ENCODE data around the gene ARHGEF12.

The ARHGEF12 gene

GRCh38 chr11:120513436-120514315 is 177.5 kb downstream of the ARHGEF12 start:
- Histone ChIP-seq H3K4me1 (ENCODE audit: control insufficient read depth, insufficient read depth, low read length) (peaks cover 4% of the 10 kb centered on the region), H3K9ac (ENCODE audit: low read length) (no peak overlapping the region)

GRCh38 chr11:120514541-120515121 is 178.4 kb downstream of the ARHGEF12 start:
- H3K27me3 ChIP-seq (ENCODE audit: control insufficient read depth, insufficient read depth, low read length) = peaks cover 44% of the 10 kb centered on the region

More at GRCh38 chr11:120513436-120514315, 177.5 kb downstream of the ARHGEF12 start:
- peaks cover 44% of the 10 kb centered on the region for H3K27me3 ChIP-seq (ENCODE audit: control insufficient read depth, insufficient read depth, low read length)
- no peak overlapping the region for H3K4me3 ChIP-seq (ENCODE audit: low read length)
- H3K9me3 ChIP-seq (ENCODE audit: control insufficient read depth, low read length) = no peaks in the 10 kb centered on the region
- H3K36me3 ChIP-seq (ENCODE audit: control insufficient read depth, insufficient read depth, low read length) = no peaks in the 10 kb centered on the region

GRCh38 chr11:120515186-120515723 is 179.0 kb downstream of the ARHGEF12 start:
- no peak overlapping the region for H3K4me3 ChIP-seq (ENCODE audit: low read length)
- H3K36me3 ChIP-seq (ENCODE audit: control insufficient read depth, insufficient read depth, low read length) = no peaks in the 10 kb centered on the region
- H3K27me3 ChIP-seq (ENCODE audit: control insufficient read depth, insufficient read depth, low read length) = peaks cover 44% of the 10 kb centered on the region
- H3K9ac ChIP-seq (ENCODE audit: low read length) = no peak overlapping the region
- peaks cover 4% of the 10 kb centered on the region for H3K4me1 ChIP-seq (ENCODE audit: control insufficient read depth, insufficient read depth, low read length)
- H3K9me3 ChIP-seq (ENCODE audit: control insufficient read depth, low read length) = no peaks in the 10 kb centered on the region

More at GRCh38 chr11:120514541-120515121, 178.4 kb downstream of the ARHGEF12 start:
- no peaks in the 10 kb centered on the region for H3K9me3 ChIP-seq (ENCODE audit: control insufficient read depth, low read length)
- H3K36me3 ChIP-seq (ENCODE audit: control insufficient read depth, insufficient read depth, low read length) = no peaks in the 10 kb centered on the region
- H3K9ac ChIP-seq (ENCODE audit: low read length) = no peak overlapping the region
- peaks cover 4% of the 10 kb centered on the region for H3K4me1 ChIP-seq (ENCODE audit: control insufficient read depth, insufficient read depth, low read length)
- H3K4me3 ChIP-seq (ENCODE audit: low read length) = no peak overlapping the region

GRCh38 chr11:120516461-120517389 is 180.5 kb downstream of the ARHGEF12 start:
- Histone ChIP-seq H3K9ac (ENCODE audit: low read length) (no peak overlapping the region), H3K4me3 (ENCODE audit: low read length) (no peak overlapping the region), H3K9me3 (ENCODE audit: control insufficient read depth, low read length) (no peaks in the 10 kb centered on the region), H3K4me1 (ENCODE audit: control insufficient read depth, insufficient read depth, low read length) (peaks cover 4% of the 10 kb centered on the region), H3K27me3 (ENCODE audit: control insufficient read depth, insufficient read depth, low read length) (peaks cover 36% of the 10 kb centered on the region), H3K36me3 (ENCODE audit: control insufficient read depth, insufficient read depth, low read length) (no peaks in the 10 kb centered on the region)

- H3K9ac ChIP-seq (ENCODE audit: low read length) = no peak overlapping the region
- H3K4me1 ChIP-seq (ENCODE audit: control insufficient read depth, insufficient read depth, low read length) = peaks cover 4% of the 10 kb centered on the region
- H3K36me3 ChIP-seq (ENCODE audit: control insufficient read depth, insufficient read depth, low read length) = no peaks in the 10 kb centered on the region
- H3K9me3 ChIP-seq (ENCODE audit: control insufficient read depth, low read length) = no peaks in the 10 kb centered on the region
- H3K27me3 ChIP-seq (ENCODE audit: control insufficient read depth, insufficient read depth, low read length) = peaks cover 33% of the 10 kb centered on the region
- H3K4me3 ChIP-seq (ENCODE audit: low read length) = no peak overlapping the region
Measured at GRCh38 chr11:120517390-120517761, 181.2 kb downstream of the ARHGEF12 start.

- Histone ChIP-seq H3K27me3 (ENCODE audit: control insufficient read depth, insufficient read depth, low read length) (peaks cover 34% of the 10 kb centered on the region), H3K4me3 (ENCODE audit: low read length) (no peak overlapping the region), H3K36me3 (ENCODE audit: control insufficient read depth, insufficient read depth, low read length) (no peaks in the 10 kb centered on the region), H3K4me1 (ENCODE audit: control insufficient read depth, insufficient read depth, low read length) (peaks cover 4% of the 10 kb centered on the region), H3K9me3 (ENCODE audit: control insufficient read depth, low read length) (no peaks in the 10 kb centered on the region), H3K9ac (ENCODE audit: low read length) (no peak overlapping the region)
Measured at GRCh38 chr11:120517801-120518291, 181.6 kb downstream of the ARHGEF12 start.

DNA sequence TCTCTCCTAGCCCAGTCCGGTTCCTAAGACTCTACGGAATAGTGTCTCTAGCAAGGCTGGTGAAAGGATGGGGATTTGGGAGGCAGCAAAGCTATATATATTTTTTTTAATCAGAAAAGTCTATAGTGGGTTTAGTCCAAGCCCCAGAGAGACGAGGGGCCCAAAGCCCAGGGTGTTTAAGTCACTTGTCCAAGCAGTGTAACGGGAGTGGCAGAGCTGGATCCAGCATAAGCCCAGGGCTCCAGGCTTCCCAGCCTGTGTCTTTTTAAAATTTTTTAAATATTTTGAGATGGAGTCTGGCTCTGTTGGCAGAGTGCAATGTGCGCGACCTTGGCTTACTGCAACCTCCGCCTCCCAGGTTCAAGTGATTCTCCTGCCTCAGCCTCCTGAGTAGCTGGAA is 182.1 kb downstream of the ARHGEF12 start:
- Histone ChIP-seq H3K9ac (ENCODE audit: low read length) (no peak overlapping the region), H3K9me3 (ENCODE audit: control insufficient read depth, low read length) (no peaks in the 10 kb centered on the region), H3K4me3 (ENCODE audit: low read length) (no peak overlapping the region), H3K36me3 (ENCODE audit: control insufficient read depth, insufficient read depth, low read length) (no peaks in the 10 kb centered on the region), H3K27me3 (ENCODE audit: control insufficient read depth, insufficient read depth, low read length) (peaks cover 34% of the 10 kb centered on the region), H3K4me1 (ENCODE audit: control insufficient read depth, insufficient read depth, low read length) (peaks cover 4% of the 10 kb centered on the region)

DNA sequence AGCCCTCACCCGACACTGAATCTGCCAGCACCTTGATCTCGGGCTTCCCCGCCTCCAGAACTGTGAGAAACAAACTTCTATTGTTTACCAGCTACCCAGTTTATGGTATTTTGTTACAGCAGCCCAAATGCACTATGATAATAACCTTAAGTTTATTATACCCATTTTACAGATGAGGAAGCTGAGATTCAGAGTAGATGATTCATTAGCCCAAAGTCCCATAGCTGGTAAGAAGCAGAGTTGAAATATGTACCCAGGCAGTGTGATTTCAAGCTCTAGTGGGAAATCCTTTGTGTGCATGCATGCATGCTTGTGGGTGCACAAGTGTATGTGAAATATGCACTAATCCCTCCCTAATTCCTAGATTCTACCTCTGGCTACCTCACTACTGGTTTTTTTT is 183.3 kb downstream of the ARHGEF12 start:
- H3K27me3 ChIP-seq (ENCODE audit: control insufficient read depth, insufficient read depth, low read length) = peaks cover 32% of the 10 kb centered on the region
- no peaks in the 10 kb centered on the region for H3K36me3 ChIP-seq (ENCODE audit: control insufficient read depth, insufficient read depth, low read length)
- no peaks in the 10 kb centered on the region for H3K9me3 ChIP-seq (ENCODE audit: control insufficient read depth, low read length)
- peaks cover 4% of the 10 kb centered on the region for H3K4me1 ChIP-seq (ENCODE audit: control insufficient read depth, insufficient read depth, low read length)
- no peak overlapping the region for H3K9ac ChIP-seq (ENCODE audit: low read length)
- no peak overlapping the region for H3K4me3 ChIP-seq (ENCODE audit: low read length)

- no peaks in the 10 kb centered on the region for H3K9me3 ChIP-seq (ENCODE audit: control insufficient read depth, low read length)
- no peaks in the 10 kb centered on the region for H3K36me3 ChIP-seq (ENCODE audit: control insufficient read depth, insufficient read depth, low read length)
- H3K4me3 ChIP-seq (ENCODE audit: low read length) = no peak overlapping the region
- peaks cover 4% of the 10 kb centered on the region for H3K4me1 ChIP-seq (ENCODE audit: control insufficient read depth, insufficient read depth, low read length)
- no peak overlapping the region for H3K9ac ChIP-seq (ENCODE audit: low read length)
- peaks cover 28% of the 10 kb centered on the region for H3K27me3 ChIP-seq (ENCODE audit: control insufficient read depth, insufficient read depth, low read length)
Measured at GRCh38 chr11:120520091-120520822, 184.0 kb downstream of the ARHGEF12 start.

DNA sequence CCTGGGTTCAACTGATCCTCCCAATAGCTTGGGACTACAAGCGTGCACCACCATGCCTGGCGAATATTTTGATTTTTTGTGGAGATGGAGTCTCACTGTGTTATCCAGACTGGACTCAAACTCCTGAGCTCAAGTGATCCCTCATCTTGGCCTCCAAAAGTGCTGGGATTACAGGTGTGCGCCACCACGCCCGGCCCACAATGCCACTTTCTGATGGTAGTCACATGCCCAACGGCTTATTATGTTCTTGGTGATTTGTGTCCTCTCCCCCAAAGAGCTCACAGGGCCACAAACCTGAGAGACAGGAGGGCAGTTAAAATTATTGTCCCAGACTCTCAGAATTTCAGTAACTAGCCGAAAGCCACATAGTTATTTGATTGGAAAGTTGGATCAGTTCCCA is 185.0 kb downstream of the ARHGEF12 start:
- H3K27me3 ChIP-seq (ENCODE audit: control insufficient read depth, insufficient read depth, low read length) = peaks cover 23% of the 10 kb centered on the region
- no peak overlapping the region for H3K9ac ChIP-seq (ENCODE audit: low read length)
- no peaks in the 10 kb centered on the region for H3K9me3 ChIP-seq (ENCODE audit: control insufficient read depth, low read length)
- H3K4me3 ChIP-seq (ENCODE audit: low read length) = no peak overlapping the region
- H3K36me3 ChIP-seq (ENCODE audit: control insufficient read depth, insufficient read depth, low read length) = no peaks in the 10 kb centered on the region
- peaks cover 4% of the 10 kb centered on the region for H3K4me1 ChIP-seq (ENCODE audit: control insufficient read depth, insufficient read depth, low read length)

GRCh38 chr11:120522021-120522420 is 185.8 kb downstream of the ARHGEF12 start:
- no peaks in the 10 kb centered on the region for H3K9me3 ChIP-seq (ENCODE audit: control insufficient read depth, low read length)
- no peak overlapping the region for H3K9ac ChIP-seq (ENCODE audit: low read length)
- H3K4me3 ChIP-seq (ENCODE audit: low read length) = no peak overlapping the region
- H3K36me3 ChIP-seq (ENCODE audit: control insufficient read depth, insufficient read depth, low read length) = no peaks in the 10 kb centered on the region
- H3K27me3 ChIP-seq (ENCODE audit: control insufficient read depth, insufficient read depth, low read length) = peaks cover 15% of the 10 kb centered on the region
- peaks cover 2% of the 10 kb centered on the region for H3K4me1 ChIP-seq (ENCODE audit: control insufficient read depth, insufficient read depth, low read length)

Measured in mucosa of stomach (tissue), 1 donor.